Lung (tissue), 12 donors: ENCODE results near the gene GPC6. TPM values are rescaled to one million over a fixed set of nuclear protein-coding genes. Genes with fewer than 3 reads are reported as not detected.

ENCODE experiments used
- ATAC-seq: fragments of 200-7000 bp; cut with Tn5 transposase; one replicate; pipeline ENCODE4 v1.9.1; 2020; ENCODE audit warnings: moderate number of reproducible peaks; ENCODE audit not compliant: insufficient read depth, low FRiP score
- DNase-seq, 3 donors: peaks; one replicate each; pipeline ENCODE4 v3.0.0-alpha.2; 2013 to 2017
- H3K27ac ChIP-seq, 2 donors: one replicate each; pipeline ENCODE4 v1.5.1; 2013; ENCODE audit warnings: mild to moderate bottlenecking in 2 of 2, moderate library complexity in 2 of 2, control low read depth in 1 of 2, inconsistent platforms in 1 of 2, low read depth in 1 of 2, low read length in 1 of 2
- H3K27me3 ChIP-seq, 3 donors: one replicate each; pipeline ENCODE4 v1.5.1; 2013; ENCODE audit warnings: low read length in 2 of 3; ENCODE audit not compliant: control insufficient read depth in 3 of 3, insufficient read depth in 3 of 3
- H3K36me3 ChIP-seq, 4 donors: one replicate each; pipeline ENCODE4 v1.5.1; 2013; ENCODE audit warnings: low read length in 4 of 4, mild to moderate bottlenecking in 1 of 4, moderate library complexity in 1 of 4; ENCODE audit not compliant: control insufficient read depth in 4 of 4, insufficient read depth in 4 of 4
- H3K4me1 ChIP-seq, 5 donors: one replicate each; pipeline ENCODE4 v1.5.1; 2013; ENCODE audit warnings: low read length in 5 of 5, mild to moderate bottlenecking in 2 of 5, moderate library complexity in 1 of 5; ENCODE audit not compliant: control insufficient read depth in 5 of 5, insufficient read depth in 5 of 5
- H3K4me3 ChIP-seq: one replicate; pipeline ENCODE4 v1.5.1; 2013; ENCODE audit warnings: mild to moderate bottlenecking, control low read depth, moderate library complexity
- H3K9ac ChIP-seq, 2 donors: one replicate each; pipeline ENCODE4 v1.5.1; 2013; ENCODE audit warnings: low read length in 2 of 2, control low read depth in 1 of 2; ENCODE audit not compliant: insufficient read depth in 1 of 2
- H3K9me3 ChIP-seq, 4 donors: one replicate each; pipeline ENCODE4 v1.5.1; 2013; ENCODE audit warnings: low read length in 3 of 4, mild to moderate bottlenecking in 1 of 4, moderate library complexity in 1 of 4; ENCODE audit not compliant: control insufficient read depth in 4 of 4, insufficient read depth in 3 of 4
- CTCF ChIP-seq: IDR thresholded peaks from 2 replicates; pipeline ENCODE4 v1.5.1; 2012; ENCODE audit warnings: mild to moderate bottlenecking; ENCODE audit errors: control extremely low read depth, extremely low read depth
- WGBS, 2 donors: extraction: QIAGEN DNeasy Blood & Tissue Kit; methylation state at CpG; one replicate each; pipeline ENCODE4 v1.1.7; 2013; 5-methylcytosine and 5-hydroxymethylcytosine counted together
- polyA plus RNA-seq, 2 donors: library from polyadenylated mRNA; stranded (reverse); fragments of 200-250 nt; gene quantifications; one replicate each; pipeline ENCODE4 v1.2.1, GENCODE V29; 2013
- total RNA-seq, 2 donors: library from RNA; depleted of rRNA in 1 of 2; stranded (reverse); fragments of >200 nt in 1 of 2; gene quantifications; one replicate each; pipeline ENCODE4 v1.2.1, GENCODE V29; 2014 to 2021
- donor health status: control.
- donor health status: control.
- donor health status: Bipolar disorder and iron deficiency.
- donor health status: healthy.
- donor health status: DM: yes; HTN: yes; CAD: no.

GPC6 gene
- total and polyA plus RNA-seq, 4 donors, result 0.45 to 31.4 (median 4.8) TPM

GRCh38 chr13:94217370-94217769 is 990.8 kb downstream of the GPC6 start:
- Histone ChIP-seq H3K36me3 (no peaks in the 10 kb centered on the region), H3K9me3 (no peaks in the 10 kb centered on the region), H3K4me1 (peaks cover 0 to 26% (median 3%) of the 10 kb centered on the region in 5 donors), H3K27me3 (no peaks in the 10 kb centered on the region), H3K4me3 (no peak overlapping the region), H3K27ac (no peak overlapping the region), H3K9ac (no peak overlapping the region)
- WGBS, 2 donors, result 82 to 83% methylated on average over 3 of the region's 3 CpGs
- ATAC-seq (no peak), DNase-seq (no peak)
- no peak for TF ChIP-seq CTCF

GRCh38 chr13:94218537-94218936 is 991.9 kb downstream of the GPC6 start:
- H3K36me3 ChIP-seq, result no peaks in the 10 kb centered on the region
- H3K9ac ChIP-seq, result no peak overlapping the region
- no peak for TF ChIP-seq CTCF
- no peak for ATAC-seq
- H3K27me3 ChIP-seq, result no peaks in the 10 kb centered on the region
- no peak overlapping the region for H3K27ac ChIP-seq
- H3K4me1 ChIP-seq, result peaks cover 0 to 26% (median 3%) of the 10 kb centered on the region in 5 donors
- 90 to 95% methylated on average over 2 of the region's 2 CpGs for WGBS, 2 donors
- no peak overlapping the region for H3K4me3 ChIP-seq
- no peak for DNase-seq
- H3K9me3 ChIP-seq, result no peaks in the 10 kb centered on the region

GRCh38 chr13:94218951-94219350 is 992.3 kb downstream of the GPC6 start:
- Histone ChIP-seq H3K27ac (no peak overlapping the region), H3K9ac (no peak overlapping the region), H3K9me3 (no peaks in the 10 kb centered on the region), H3K4me3 (no peak overlapping the region), H3K36me3 (no peaks in the 10 kb centered on the region), H3K27me3 (no peaks in the 10 kb centered on the region), H3K4me1 (peaks cover 0 to 26% (median 3%) of the 10 kb centered on the region in 5 donors)
- WGBS, 2 donors, result 39 to 59% methylated on average over 3 of the region's 3 CpGs
- no peak for TF ChIP-seq CTCF
- no peak for ATAC-seq
- DNase-seq, result no peak

GRCh38 chr13:94224670-94225069 is 998.1 kb downstream of the GPC6 start:
- H3K4me3 ChIP-seq, result no peak overlapping the region
- no peak overlapping the region for H3K9ac ChIP-seq
- no peaks in the 10 kb centered on the region for H3K9me3 ChIP-seq
- peaks cover 0 to 2% (median 0%) of the 10 kb centered on the region in 3 donors for H3K27me3 ChIP-seq
- no peak for TF ChIP-seq CTCF
- WGBS, 2 donors, result 80 to 93% methylated on average over 3 of the region's 3 CpGs
- H3K27ac ChIP-seq, result no peak overlapping the region
- H3K36me3 ChIP-seq, result no peaks in the 10 kb centered on the region
- no peaks in the 10 kb centered on the region for H3K4me1 ChIP-seq
- ATAC-seq, result no peak
- DNase-seq, result no peak
